ENCODE data around the gene MST1. TPM values are rescaled to one million over a fixed set of nuclear protein-coding genes. Genes with fewer than 3 reads are reported as not detected.

MST1 gene
- total RNA-seq, 1 donor from 2014 or later = 2.7 TPM

DNA sequence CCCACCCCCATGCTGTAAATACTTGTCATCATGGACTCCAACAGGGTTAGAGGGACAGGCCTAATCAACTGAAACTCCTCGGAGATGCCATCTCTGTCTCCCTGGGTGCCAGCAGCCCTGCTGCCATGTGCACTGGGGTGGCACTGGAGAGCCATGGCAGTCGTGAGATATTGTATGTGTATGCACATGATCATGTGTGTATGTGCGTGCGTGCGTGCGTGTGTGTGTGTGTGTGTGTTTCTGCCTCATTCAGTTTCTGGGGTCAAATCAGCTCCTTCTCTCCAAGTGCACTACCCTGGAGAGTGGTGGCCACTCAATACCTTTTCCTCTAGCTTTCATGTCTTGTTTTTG is 18.4 kb downstream of the MST1 start:
- DNase-seq (ENCODE audit: low spot score) = no peak
- Mint-ChIP-seq H3K27ac (no peak overlapping the region), H3K9me3 (no peaks in the 10 kb centered on the region), H3K4me1 (peaks cover 36% of the 10 kb centered on the region), H3K4me3 (no peak overlapping the region), H3K36me3 (no peaks in the 10 kb centered on the region), H3K27me3 (ENCODE audit: insufficient read depth, low read depth) (peaks cover 4% of the 10 kb centered on the region)
- TF ChIP-seq, protein P1, sequence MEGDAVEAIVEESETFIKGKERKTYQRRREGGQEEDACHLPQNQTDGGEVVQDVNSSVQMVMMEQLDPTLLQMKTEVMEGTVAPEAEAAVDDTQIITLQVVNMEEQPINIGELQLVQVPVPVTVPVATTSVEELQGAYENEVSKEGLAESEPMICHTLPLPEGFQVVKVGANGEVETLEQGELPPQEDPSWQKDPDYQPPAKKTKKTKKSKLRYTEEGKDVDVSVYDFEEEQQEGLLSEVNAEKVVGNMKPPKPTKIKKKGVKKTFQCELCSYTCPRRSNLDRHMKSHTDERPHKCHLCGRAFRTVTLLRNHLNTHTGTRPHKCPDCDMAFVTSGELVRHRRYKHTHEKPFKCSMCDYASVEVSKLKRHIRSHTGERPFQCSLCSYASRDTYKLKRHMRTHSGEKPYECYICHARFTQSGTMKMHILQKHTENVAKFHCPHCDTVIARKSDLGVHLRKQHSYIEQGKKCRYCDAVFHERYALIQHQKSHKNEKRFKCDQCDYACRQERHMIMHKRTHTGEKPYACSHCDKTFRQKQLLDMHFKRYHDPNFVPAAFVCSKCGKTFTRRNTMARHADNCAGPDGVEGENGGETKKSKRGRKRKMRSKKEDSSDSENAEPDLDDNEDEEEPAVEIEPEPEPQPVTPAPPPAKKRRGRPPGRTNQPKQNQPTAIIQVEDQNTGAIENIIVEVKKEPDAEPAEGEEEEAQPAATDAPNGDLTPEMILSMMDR (IDR thresholded peaks at IDR 0.05) = no peak
- TF ChIP-seq EZH2 (IDR thresholded peaks at IDR 0.05) (no peak), EZH2phosphoT487 (IDR thresholded peaks at IDR 0.05) (no peak)
- no peaks in the 10 kb centered on the region for H3K27me3 ChIP-seq
- peaks cover 17% of the 10 kb centered on the region for H3F3A ChIP-seq (ENCODE audit: low read depth)
- no peaks in the 10 kb centered on the region for H3K9me3 ChIP-seq (ENCODE audit: low read depth)
- H3K36me3 ChIP-seq = no peaks in the 10 kb centered on the region
- H3K79me2 ChIP-seq (ENCODE audit: low read depth) = peaks cover 24% of the 10 kb centered on the region
- peaks cover 8% of the 10 kb centered on the region for H3K4me1 ChIP-seq
- H3K4me2 ChIP-seq = no peak overlapping the region
- no peak overlapping the region for H3K4me3 ChIP-seq
- peaks cover 21% of the 10 kb centered on the region for H4K20me1 ChIP-seq (ENCODE audit: low read depth)
- no peak overlapping the region for H3K9ac ChIP-seq
- H3K27ac ChIP-seq = no peak overlapping the region
- no peak overlapping the region for H2AFZ ChIP-seq (replicated peaks)

DNA sequence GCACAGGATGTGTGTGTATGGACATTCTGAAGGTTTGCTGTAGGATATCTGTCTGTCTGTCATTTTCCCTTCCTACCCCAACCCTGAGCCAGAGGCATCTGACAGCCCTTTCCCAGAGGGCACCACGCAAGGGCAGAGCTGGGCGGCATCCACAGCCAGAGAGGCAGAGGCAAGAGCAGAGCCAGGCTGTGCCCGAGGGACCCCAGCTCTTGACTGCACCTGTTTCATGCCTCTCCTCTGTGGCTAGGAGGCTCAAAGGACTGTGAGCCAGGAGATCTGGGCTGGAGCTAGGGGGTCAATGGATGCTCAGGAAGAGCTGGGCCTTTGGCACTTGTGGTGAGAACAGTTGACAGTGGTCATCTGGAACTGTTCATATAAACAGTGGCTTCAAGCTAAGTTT is 19.9 kb downstream of the MST1 start:
- H4K20me1 ChIP-seq (ENCODE audit: low read depth) = peaks cover 11% of the 10 kb centered on the region
- no peak overlapping the region for H2AFZ ChIP-seq (replicated peaks)
- no peaks in the 10 kb centered on the region for H3K27me3 ChIP-seq
- H3K79me2 ChIP-seq (ENCODE audit: low read depth) = peaks cover 15% of the 10 kb centered on the region
- Mint-ChIP-seq H3K9me3 (no peaks in the 10 kb centered on the region), H3K4me3 (no peak overlapping the region), H3K27me3 (ENCODE audit: insufficient read depth, low read depth) (peaks cover 6% of the 10 kb centered on the region), H3K4me1 (peaks cover 35% of the 10 kb centered on the region), H3K27ac (no peak overlapping the region), H3K36me3 (no peaks in the 10 kb centered on the region)
- H3K4me1 ChIP-seq = peaks cover 8% of the 10 kb centered on the region
- H3K36me3 ChIP-seq = no peaks in the 10 kb centered on the region
- no peaks in the 10 kb centered on the region for H3K9me3 ChIP-seq (ENCODE audit: low read depth)
- H3K4me3 ChIP-seq = no peak overlapping the region
- H3K9ac ChIP-seq = no peak overlapping the region
- TF ChIP-seq EZH2 (IDR thresholded peaks at IDR 0.05) (no peak), EZH2phosphoT487 (IDR thresholded peaks at IDR 0.05) (no peak)
- TF ChIP-seq, protein P1 (IDR thresholded peaks at IDR 0.05) = no peak
- no peak overlapping the region for H3K27ac ChIP-seq
- peaks cover 17% of the 10 kb centered on the region for H3F3A ChIP-seq (ENCODE audit: low read depth)
- no peak overlapping the region for H3K4me2 ChIP-seq
- no peak for DNase-seq (ENCODE audit: low spot score)

DNA sequence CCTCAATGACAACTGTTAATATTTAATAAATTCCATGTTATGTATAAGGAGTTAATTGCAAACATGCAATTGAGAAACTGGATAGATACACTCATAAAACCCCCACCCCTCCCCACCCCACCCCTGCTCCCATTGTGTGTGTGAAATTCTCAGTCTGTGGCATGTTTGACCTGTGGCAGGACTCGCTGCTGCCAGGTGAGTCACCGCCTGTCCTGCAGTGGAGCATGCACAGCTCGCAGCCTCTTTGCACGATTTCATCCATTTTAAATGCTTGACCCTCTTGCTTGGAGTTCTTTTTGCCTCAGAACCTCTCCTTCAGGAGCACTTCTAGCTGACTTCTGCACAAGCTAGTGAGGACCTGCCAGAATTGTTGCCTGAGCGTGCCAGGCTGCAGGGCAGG is 20.4 kb downstream of the MST1 start:
- no peaks in the 10 kb centered on the region for H3K9me3 ChIP-seq (ENCODE audit: low read depth)
- peaks cover 11% of the 10 kb centered on the region for H4K20me1 ChIP-seq (ENCODE audit: low read depth)
- Mint-ChIP-seq H3K27ac (peak overlapping the region; percentile 87), H3K4me3 (no peak overlapping the region), H3K27me3 (ENCODE audit: insufficient read depth, low read depth) (peaks cover 6% of the 10 kb centered on the region), H3K9me3 (no peaks in the 10 kb centered on the region), H3K4me1 (peaks cover 35% of the 10 kb centered on the region), H3K36me3 (no peaks in the 10 kb centered on the region)
- no peak overlapping the region for H3K4me3 ChIP-seq
- no peaks in the 10 kb centered on the region for H3K27me3 ChIP-seq
- H2AFZ ChIP-seq (replicated peaks) = no peak overlapping the region
- no peaks in the 10 kb centered on the region for H3K36me3 ChIP-seq
- no peak overlapping the region for H3K4me2 ChIP-seq
- H3F3A ChIP-seq (ENCODE audit: low read depth) = peaks cover 17% of the 10 kb centered on the region
- TF ChIP-seq, protein P1 (IDR thresholded peaks at IDR 0.05) = no peak
- TF ChIP-seq EZH2phosphoT487 (IDR thresholded peaks at IDR 0.05) (no peak), EZH2 (IDR thresholded peaks at IDR 0.05) (no peak)
- no peak overlapping the region for H3K27ac ChIP-seq
- no peak overlapping the region for H3K9ac ChIP-seq
- H3K79me2 ChIP-seq (ENCODE audit: low read depth) = peaks cover 15% of the 10 kb centered on the region
- DNase-seq (ENCODE audit: low spot score) = no peak
- peaks cover 8% of the 10 kb centered on the region for H3K4me1 ChIP-seq
